Raji (cell line): ENCODE measurements around the gene ISLR.

ENCODE experiments used
- POLR2A ChIP-seq: IDR thresholded peaks from 2 replicates; pipeline ENCODE4 v1.6.1; 2011; ENCODE audit warnings: low read depth, low read length, control low read depth; ENCODE audit not compliant: insufficient read depth

ISLR gene

GRCh38 chr15:74133694-74134386 lies 39.7 kb upstream of the ISLR start:
- no peak for TF ChIP-seq POLR2A

- TF ChIP-seq POLR2A: no peak
Measured at GRCh38 chr15:74134387-74135027, 39.0 kb upstream of the ISLR start.

DNA sequence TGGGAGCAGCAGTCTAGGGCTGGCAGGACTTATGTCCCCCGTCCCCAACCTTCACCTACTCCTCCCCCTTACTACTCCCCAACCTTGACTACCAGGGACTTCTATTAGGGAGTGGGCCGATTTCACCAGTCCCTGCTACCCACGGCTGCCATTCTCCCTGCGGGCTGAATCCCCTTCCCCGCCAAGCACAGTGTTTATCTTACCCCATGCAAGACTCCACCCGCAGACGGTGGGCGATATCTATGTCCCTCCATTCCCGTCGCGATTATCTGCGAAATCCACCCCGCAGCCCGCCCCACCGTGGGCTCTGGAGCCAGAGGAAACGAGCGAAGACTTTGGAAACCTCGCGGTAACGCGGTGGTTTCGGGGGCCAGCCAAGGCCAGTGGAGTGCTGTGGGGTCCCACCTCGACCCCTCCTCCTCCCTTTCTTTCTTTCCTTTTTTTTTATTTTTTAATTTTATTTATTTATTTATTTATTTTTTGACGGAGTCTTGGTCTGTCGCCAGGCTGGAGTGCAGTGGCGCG lies 38.4 kb upstream of the ISLR start:
- TF ChIP-seq POLR2A: no peak

DNA sequence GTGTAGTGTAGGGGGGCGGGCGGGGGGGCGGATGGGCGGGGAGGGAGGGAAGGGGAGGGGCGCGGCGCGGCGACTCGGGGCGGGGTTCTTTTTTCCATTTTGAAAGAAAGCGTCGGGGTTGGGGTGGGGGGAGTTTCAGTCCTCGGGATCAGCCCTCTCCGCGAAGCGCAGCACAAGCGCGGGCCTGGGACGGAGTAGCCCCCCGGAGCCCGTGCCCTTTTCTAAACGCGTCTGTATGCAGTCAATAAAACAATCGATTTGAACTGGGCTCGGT lies 37.0 kb upstream of the ISLR start:
- TF ChIP-seq POLR2A: no peak

DNA sequence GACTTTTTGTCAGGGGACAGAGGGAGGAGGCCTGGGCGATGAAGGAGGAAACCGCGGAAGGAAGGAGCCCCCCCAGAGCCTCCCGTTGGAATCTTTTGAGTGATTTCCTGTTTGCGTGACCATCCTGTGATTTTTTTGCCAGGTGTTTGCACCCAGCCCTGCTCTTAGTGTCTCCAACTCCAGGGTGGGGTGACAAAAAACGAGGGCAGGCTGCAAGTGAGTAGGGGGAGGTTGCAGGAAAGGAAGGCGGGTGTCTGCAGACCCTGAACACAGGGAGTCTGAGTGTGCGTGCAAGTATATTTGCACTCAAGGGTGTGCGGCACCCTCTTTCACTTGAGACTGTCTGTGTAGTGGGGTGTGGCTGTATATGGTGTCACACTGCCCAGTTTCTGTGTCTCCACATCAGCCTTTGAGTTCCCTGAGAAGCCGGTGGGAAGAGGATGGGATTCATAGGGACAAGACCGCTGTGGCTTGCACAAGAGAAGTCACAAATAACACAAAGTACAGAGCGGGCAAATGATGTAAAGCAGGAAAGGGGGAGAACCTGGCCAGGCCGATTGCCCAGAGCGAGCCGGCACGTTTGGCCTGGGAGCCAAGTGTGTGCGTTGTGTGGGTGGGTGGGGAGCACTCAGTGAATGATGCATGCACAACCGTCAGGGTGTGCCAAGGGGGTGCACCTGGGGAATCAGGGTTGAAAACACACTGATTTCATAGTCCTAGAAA lies 36.5 kb upstream of the ISLR start:
- TF ChIP-seq POLR2A: no peak

DNA sequence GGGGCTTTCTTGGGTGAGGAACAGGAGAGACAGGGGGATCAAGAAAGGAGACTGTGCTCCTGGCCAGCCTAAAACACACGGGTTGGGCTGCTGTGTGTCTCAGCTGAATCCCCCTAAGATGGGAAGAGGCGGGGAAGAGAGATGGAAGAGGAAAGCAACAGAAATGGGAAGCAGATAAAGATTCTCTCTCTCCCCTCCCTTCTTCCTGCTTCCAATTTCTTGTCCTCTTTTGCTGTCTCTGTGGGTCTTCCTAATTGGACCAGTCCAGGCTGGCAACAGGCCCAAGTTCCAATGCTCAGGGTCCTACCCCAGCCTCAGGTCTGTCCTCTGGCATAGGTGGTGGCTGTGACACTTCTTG lies 36.0 kb upstream of the ISLR start:
- TF ChIP-seq POLR2A: no peak

DNA sequence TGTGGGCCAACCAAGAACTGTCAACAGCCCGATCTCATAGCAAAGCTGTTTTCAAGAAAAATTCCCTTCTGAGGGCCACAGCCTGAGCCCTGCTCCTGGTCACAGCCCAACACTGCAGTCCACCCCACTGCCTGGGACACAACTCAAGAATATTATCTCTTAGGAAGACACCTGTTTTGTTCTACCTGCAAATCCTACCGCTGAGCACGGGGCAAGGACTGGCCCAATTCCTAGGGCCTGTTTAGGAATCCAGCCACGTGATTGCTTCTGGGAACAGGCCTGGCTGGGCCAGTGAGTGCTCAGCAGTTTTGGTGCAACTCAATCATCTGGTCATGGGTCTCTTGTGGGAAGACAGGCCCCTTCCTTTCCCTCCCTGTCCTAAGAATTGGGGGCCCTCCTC lies 34.9 kb upstream of the ISLR start:
- TF ChIP-seq POLR2A: no peak

DNA sequence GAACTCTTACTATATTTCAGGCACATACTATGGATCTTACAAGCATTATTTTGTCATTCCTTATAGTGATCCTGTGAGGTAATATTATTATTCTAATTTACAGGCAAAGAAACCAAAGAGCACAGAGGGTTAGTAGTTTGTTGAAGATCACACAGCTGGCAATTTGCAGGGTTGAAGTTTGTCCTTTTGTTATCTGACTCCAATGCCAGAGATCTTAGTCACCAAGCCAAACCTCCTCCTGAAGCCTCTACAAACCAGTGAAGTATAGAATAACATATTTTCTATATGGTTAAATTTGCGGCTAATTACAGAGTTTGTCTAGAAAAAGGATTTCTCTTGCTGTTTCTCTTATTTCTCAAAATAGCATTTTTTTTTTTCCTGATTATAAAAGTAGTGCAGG lies 31.9 kb upstream of the ISLR start:
- TF ChIP-seq POLR2A: no peak

DNA sequence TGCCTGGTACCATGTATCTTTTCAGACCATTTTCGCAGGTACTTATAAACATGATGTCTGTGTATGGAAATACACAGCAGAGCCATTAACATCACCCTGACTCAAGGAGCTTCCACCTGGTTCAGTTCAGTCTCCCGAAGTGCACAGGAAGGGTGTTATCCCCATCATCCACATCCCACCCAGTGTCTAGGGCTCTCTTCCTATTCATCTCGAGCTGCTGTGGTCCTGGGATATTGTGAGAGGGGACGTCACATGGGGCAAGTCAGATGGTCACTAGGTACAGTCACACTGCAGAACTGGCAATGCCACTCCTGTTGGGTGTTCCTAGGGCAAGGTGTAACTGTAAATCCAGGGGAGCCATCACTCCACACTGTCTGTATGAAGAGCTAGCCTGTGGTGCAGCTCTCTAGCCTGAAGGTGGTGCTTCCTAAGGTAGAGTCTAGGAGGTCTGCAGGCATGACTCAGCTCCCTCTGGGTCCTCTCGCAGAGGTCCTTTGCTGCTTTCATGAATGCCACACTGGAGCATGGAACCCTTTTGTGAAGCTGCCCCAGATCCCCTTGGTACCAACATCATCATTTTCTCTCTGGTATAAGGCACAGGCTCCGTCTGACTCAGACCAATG lies 29.2 kb upstream of the ISLR start:
- TF ChIP-seq POLR2A: no peak

DNA sequence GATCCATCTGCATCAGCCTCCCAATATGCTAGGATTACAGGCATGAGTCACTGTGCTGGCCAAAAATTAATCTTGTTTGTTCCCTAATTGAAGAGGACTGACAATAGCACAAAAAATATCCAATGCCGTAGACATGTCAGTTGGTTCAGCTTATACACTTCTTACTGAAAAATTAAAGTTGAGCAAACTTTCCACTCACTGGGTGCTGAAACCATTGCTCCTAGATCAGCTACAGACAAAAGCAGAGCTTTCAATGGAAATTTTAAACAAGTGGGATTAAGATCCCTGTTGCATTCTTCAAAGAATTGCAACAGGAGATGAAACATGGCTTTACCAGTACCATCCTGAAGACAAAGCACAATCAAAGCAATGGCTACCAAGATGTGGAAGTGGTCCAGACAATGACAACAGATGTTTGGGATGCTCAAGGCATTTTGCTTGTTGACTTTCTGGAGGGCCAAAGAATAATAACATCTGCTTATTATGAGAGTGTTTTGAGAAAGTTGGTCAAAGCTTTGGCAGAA lies 27.2 kb upstream of the ISLR start:
- no peak for TF ChIP-seq POLR2A

GRCh38 chr15:74147051-74147450 lies 26.5 kb upstream of the ISLR start:
- no peak for TF ChIP-seq POLR2A

DNA sequence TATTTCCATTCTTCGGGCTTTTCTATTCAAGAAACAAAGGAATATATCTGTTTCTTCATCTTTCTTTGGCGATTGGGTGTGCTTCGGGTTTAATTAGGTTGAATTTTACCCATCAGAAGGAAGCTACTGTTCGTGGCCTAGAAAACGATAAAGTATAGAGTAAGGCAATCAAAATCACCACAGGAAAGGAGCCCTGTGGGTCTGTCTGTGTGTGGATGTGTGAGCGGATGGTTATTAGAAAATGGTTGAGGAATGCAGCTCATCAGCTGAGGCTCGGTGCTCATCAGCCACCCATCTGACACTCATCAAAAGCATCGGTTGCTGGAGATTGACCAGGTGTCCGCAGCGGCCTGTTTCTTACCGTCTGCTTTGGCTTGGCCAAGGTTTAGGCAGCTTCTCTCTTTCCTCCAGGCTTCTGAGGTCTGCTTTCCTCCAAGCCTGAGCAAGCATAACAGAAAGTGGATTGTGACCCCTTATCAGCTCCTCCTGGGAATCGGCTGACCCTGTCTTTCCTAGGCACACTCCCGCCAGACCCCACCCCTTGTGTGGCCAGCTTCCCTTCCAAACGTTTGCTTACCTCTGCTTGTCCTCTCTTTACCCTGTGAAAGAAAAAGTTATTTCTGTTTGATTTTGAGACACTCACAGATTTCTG lies 17.6 kb upstream of the ISLR start:
- no peak for TF ChIP-seq POLR2A

DNA sequence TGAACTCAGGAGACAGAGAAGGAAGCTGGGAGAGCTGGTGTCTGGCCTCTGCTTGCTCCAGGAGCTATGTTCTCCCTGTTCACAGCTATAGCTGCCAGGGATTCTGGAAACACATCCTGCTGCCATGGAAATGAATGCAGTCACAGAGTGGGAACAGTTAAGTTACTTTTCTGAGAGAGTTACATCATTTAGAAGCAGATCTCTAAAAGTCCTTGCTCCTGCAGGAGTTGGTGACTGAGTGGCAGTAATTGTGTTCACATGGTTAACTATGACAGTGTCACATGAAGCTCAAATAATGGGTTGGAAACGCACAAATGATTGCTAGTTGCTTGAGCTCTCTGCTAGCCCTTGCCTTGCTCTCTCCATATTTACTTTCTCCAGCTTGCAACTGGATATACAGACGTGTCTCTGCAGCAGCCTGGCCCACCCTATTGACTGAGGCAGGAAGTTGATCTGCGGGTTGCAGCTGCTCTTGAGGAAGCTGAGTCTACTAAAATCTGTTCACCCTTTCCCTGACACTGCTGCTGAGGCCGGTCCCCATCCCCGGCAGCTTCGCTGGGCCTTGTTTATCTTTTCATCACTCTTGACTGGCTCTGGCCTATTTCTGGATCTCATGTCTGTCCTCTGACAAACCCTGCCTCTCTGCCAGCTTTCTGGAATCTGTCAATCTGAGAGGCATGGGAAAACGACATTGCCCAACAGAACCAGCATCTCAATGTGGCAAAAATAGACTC lies 16.7 kb upstream of the ISLR start:
- no peak for TF ChIP-seq POLR2A
